ENCODE data around the gene APOBEC3B.
"Not testable (repeated sequence)": the region's sequence is repeated elsewhere in the genome, so short reads cannot be mapped to it uniquely, and the experiment has no call there.

APOBEC3B gene

GRCh38 chr22:38952281-38952993, 29.7 kb upstream of the APOBEC3B start:
- no peak for DNase-seq

- DNase-seq = no peak
Observed at GRCh38 chr22:38953091-38953490, 29.1 kb upstream of the APOBEC3B start.

GRCh38 chr22:38953577-38954413, 28.4 kb upstream of the APOBEC3B start:
- DNase-seq = no peak

- no peak for DNase-seq
Observed at GRCh38 chr22:38954414-38955043, 27.6 kb upstream of the APOBEC3B start.

GRCh38 chr22:38955250-38955905, 26.8 kb upstream of the APOBEC3B start:
- no peak for DNase-seq

GRCh38 chr22:38955926-38956325, 26.2 kb upstream of the APOBEC3B start:
- DNase-seq = no peak

- DNase-seq = no peak
Observed at GRCh38 chr22:38956551-38956950, 25.6 kb upstream of the APOBEC3B start.

GRCh38 chr22:38957046-38957770, 24.9 kb upstream of the APOBEC3B start, which contains the start of gene APOBEC3A:
Gene APOBEC3A, plus strand, starts transcription at chr22:38957609. Its CDS starts 83 bp downstream, at chr22:38957692.
- DNase-seq = no peak

- no peak for DNase-seq
Observed at GRCh38 chr22:38957808-38958650, 24.1 kb upstream of the APOBEC3B start.

GRCh38 chr22:38958651-38958943, 23.6 kb upstream of the APOBEC3B start:
- DNase-seq = not testable (repeated sequence)

- no peak for DNase-seq
Observed at GRCh38 chr22:38959590-38959989, 22.6 kb upstream of the APOBEC3B start.

GRCh38 chr22:38960673-38961072, 21.5 kb upstream of the APOBEC3B start:
- DNase-seq = not testable (repeated sequence)

- not testable (repeated sequence) for DNase-seq
Observed at GRCh38 chr22:38963291-38963738, 18.8 kb upstream of the APOBEC3B start.

GRCh38 chr22:38963872-38964271, 18.3 kb upstream of the APOBEC3B start:
- no peak for DNase-seq

- no peak for DNase-seq
Observed at GRCh38 chr22:38964306-38964705, 17.8 kb upstream of the APOBEC3B start.

GRCh38 chr22:38964989-38965388, 17.2 kb upstream of the APOBEC3B start:
- DNase-seq = no peak

GRCh38 chr22:38965614-38966379, 16.4 kb upstream of the APOBEC3B start:
- no peak for DNase-seq

GRCh38 chr22:38966380-38966702, 15.8 kb upstream of the APOBEC3B start:
- no peak for DNase-seq

GRCh38 chr22:38966942-38967341, 15.2 kb upstream of the APOBEC3B start:
- DNase-seq = no peak
